RWPE1 (cell line): ENCODE data around the gene SYT8.

Experiments
- CTCF ChIA-PET: fragments of 350-600 bp; sonication (Branson Sonifier 250); formaldehyde crosslinking; extraction: SDS; loops from one replicate; lab custom pipeline; 2021; lab: Yijun Ruan, JAX
- POLR2A ChIA-PET: fragments of 400-600 bp; formaldehyde crosslinking; extraction: SDS; loops from one replicate; lab custom pipeline; 2020; ENCODE audit warnings: antibody characterized with exemption; ENCODE audit not compliant: low non-redundant PET; lab: Yijun Ruan, JAX
- DNase-seq: peaks from one replicate; pipeline ENCODE4 v3.0.0; 2012; ENCODE audit warnings: low spot score
- H3K27ac ChIP-seq: fragments of 450-650 bp; 2 replicates; pipeline ENCODE4 v1.5.1; 2017
- TF ChIP-seq, protein P1 (sequence below): fragments of 450-650 bp; conservative IDR thresholded peaks from 2 replicates; pipeline ENCODE4 v1.5.1; 2017; ENCODE audit warnings: low read depth, mild to moderate bottlenecking

The SYT8 gene

DNA sequence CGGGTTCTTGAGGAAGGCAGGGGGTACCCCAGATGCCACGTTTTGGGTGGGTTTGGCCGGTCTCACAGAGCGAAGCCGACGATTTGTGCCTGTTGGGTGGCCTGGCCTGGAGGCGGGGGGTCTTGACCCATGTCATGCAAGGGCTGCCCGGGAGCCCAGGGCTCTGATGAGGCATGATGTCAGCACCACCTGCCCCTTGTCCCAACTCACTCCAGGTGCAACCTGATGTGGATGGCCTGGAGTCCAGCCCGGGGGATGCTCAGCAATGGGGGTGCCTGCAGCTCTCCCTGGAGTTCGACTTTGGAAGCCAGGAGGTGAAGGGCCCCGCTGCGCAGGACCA is 851 bp downstream of the SYT8 start:
- no peak for DNase-seq
- peak overlapping the region; percentile 97 for H3K27ac ChIP-seq
- TF ChIP-seq, protein P1, sequence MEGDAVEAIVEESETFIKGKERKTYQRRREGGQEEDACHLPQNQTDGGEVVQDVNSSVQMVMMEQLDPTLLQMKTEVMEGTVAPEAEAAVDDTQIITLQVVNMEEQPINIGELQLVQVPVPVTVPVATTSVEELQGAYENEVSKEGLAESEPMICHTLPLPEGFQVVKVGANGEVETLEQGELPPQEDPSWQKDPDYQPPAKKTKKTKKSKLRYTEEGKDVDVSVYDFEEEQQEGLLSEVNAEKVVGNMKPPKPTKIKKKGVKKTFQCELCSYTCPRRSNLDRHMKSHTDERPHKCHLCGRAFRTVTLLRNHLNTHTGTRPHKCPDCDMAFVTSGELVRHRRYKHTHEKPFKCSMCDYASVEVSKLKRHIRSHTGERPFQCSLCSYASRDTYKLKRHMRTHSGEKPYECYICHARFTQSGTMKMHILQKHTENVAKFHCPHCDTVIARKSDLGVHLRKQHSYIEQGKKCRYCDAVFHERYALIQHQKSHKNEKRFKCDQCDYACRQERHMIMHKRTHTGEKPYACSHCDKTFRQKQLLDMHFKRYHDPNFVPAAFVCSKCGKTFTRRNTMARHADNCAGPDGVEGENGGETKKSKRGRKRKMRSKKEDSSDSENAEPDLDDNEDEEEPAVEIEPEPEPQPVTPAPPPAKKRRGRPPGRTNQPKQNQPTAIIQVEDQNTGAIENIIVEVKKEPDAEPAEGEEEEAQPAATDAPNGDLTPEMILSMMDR: no peak
- POLR2A ChIA-PET: no interaction called here
- CTCF ChIA-PET: interaction anchor here (1.1 to 6.0 kb wide), 3 partner anchors 41 to 183 kb away, joined by 4 to 85 read pairs (median 8); no protein-coding TSS in a partner anchor

DNA sequence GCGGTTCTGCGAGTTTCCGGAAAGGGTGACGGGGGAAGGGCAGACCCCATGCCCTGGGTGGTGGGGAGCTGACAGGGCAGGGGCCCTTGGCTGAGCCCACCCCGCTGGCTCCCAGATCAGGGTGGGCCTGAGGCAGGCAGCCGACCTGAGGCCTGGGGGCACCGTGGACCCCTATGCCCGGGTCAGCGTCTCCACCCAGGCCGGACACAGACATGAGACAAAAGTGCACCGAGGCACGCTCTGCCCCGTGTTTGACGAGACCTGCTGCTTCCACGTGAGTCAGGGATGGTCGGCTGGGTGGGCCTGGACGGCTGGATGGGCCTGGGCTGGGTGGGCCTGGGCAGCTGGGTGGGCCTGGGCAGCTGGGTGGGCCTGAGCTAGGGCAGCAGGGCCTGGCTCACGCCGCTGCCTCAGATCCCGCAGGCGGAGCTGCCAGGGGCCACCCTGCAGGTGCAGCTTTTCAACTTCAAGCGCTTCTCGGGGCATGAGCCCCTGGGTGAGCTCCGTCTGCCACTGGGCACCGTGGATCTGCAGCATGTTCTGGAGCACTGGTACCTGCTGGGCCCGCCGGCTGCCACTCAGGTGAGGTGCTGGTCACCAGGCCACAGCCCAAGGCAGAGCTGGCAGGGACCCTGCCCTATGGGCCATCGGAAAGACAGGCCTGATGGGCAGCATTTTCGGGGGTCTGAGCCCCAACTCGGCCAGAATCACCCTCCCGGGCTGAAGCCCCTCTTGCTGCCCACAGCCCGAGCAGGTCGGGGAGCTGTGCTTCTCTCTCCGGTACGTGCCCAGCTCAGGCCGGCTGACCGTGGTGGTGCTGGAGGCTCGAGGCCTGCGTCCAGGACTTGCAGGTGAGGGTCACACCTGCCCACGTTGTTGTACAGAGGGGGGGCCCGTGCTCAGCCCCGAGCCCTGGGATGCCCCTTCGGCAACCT is 1.5 kb downstream of the SYT8 start:
- no peak for DNase-seq
- ChIA-PET CTCF (interaction anchor here (0.5 to 6.0 kb wide), 10 partner anchors 17 to 314 kb away, joined by 3 to 85 read pairs (median 4); no protein-coding TSS in a partner anchor), POLR2A (no interaction called here)
- TF ChIP-seq, protein P1: no peak
- peak overlapping the region; percentile 97 for H3K27ac ChIP-seq

DNA sequence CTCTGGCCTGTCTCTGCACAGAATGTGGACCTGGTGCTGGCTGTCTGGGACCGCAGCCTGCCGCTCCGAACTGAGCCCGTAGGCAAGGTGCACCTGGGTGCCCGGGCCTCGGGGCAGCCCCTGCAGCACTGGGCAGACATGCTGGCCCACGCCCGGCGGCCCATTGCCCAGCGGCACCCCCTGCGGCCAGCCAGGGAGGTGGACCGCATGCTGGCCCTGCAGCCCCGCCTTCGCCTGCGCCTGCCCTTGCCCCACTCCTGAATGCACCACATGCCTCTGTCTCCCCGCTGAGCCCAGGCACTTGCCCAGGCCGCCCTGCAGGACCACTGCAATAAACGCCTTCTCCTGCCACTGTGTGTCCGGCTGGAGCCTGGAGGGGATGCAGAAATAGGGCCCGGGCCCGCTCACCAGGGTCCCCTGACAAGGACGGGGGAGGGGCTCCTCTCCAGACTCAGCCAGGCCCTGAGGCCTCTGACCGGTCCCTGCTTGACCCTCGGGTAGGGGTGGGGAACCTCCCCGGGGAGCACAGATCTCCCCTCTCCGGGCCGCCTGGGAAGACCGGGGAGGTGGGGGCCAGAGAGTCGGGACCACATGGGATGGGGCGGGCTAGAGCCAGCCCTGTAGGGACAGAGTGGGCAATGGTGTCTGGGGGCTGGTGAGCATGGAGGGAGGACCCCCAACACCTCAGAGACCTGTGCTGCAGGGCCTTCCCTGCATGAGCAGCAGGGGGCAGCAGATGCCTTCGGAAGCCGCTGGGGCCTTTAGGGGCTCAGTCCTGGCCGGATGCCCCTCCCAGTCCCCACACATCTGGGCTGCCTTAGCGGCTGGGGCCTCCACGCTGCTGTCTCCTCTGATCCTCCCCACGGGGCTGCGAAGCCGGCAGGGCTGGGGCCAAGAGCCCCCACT is 2.6 kb downstream of the SYT8 start:
- ChIA-PET POLR2A (no interaction called here), CTCF (interaction anchor here (0.5 to 1.7 kb wide), 4 partner anchors 16 to 313 kb away, joined by 4 to 8 read pairs (median 4); no protein-coding TSS in a partner anchor)
- peak overlapping the region; percentile 97 for H3K27ac ChIP-seq
- peak; percentile 34 for DNase-seq
- TF ChIP-seq, protein P1: peak; percentile 85

DNA sequence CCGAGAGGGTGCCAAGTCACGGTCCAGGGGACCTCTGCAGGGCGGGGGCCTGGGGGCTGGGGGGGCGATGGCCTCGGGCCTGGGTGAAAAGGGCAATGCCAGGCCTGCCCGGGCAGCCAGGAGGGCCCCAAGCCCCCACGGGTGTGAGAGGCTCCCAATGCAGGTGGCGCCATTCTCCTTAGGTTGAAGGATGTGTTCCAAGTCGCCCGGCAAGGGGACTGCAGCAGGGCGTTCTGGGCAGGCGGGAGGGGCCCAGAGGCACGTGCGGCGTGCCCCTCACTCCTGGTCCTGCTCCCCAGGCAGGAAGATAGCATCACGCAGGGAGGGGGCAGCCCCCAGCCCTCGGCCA is 3.3 kb downstream of the SYT8 start:
- TF ChIP-seq, protein P1: peak; percentile 47; the same call in 1 of the 2 replicates
- ChIA-PET POLR2A (no interaction called here), CTCF (no interaction called here)
- peak overlapping the region; percentile 97 for H3K27ac ChIP-seq
- DNase-seq: no peak

DNA sequence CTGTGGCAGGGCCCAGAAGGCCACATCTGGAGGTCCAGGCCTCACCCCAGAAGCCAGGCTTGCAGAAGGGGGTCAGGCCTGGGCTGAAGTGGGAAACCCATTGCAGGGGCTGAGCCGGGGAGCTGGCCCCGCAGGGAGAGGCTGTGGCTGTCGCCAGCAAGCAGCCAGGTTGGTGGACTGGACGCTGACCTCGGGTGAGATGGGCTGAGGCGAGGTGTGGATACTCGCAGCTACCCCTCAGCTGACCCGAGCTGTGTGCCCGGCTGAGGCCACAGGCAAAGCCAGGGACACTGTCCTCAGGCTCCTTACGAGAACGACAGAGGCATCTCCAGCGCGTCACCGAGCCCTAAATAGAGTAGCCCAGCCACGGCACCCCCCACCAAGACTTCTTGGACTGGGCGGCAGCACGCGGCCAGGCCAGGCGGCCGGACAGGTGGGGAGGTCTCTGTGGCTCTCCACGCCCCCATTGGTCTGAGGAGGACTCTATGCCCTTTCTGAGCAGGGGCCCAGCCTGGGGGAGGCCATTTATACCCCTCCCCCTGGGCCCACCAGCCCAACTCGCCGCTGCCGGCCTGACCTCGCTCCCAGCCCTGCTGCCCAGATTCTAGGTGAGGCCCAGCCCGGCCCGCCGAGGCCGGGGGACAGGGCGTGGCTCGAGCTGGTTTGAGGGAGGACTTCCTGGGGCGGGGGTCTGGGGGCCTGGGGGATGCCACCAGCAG is 3.8 kb downstream of the SYT8 start, which contains the start of gene TNNI2:
TSS of gene TNNI2 (plus strand) at position 556 of the 719 bp plus-strand sequence. CDS start 716 bp downstream, outside the sequence.
- TF ChIP-seq, protein P1: no peak
- no peak for DNase-seq
- ChIA-PET CTCF (interaction anchor here (1.1 kb wide), 1 partner anchor 44 kb away, joined by 5 read pairs; no protein-coding TSS in a partner anchor), POLR2A (no interaction called here)
- peak within 1 kb of the TSS; percentile 97 for H3K27ac ChIP-seq
